Gastrocnemius medialis (tissue), 4 donors: ENCODE measurements around the gene ZXDC. TPM values are rescaled to one million over a fixed set of nuclear protein-coding genes. Genes with fewer than 3 reads are reported as not detected.

Experiments
- ATAC-seq, 2 donors: fragments of 150-250 bp; one replicate each; pipeline ENCODE4 v1.9.1; 2016
- DNase-seq, 2 donors: peaks; one replicate each; pipeline ENCODE4 v3.0.0-alpha.2; 2019
- H3K27ac ChIP-seq, 4 donors: fragments of 200-600 bp; sonication (generic); 1 replicate in 1 of 4; 2 replicates in 3 of 4; pipeline ENCODE4 v1.5.1; 2016 to 2018; ENCODE audit warnings: mild to moderate bottlenecking in 2 of 4, moderate library complexity in 1 of 4
- H3K27me3 ChIP-seq, 3 donors: fragments of 200-600 bp; sonication (generic) in 2 of 3; 1 replicate in 1 of 3; 2 replicates in 2 of 3; pipeline versions ENCODE4 v1.5.1 to v1.6.0; 2016 to 2019; ENCODE audit warnings: mild to moderate bottlenecking in 1 of 3, moderate library complexity in 1 of 3
- H3K36me3 ChIP-seq, 2 donors: fragments of 200-600 bp; sonication (generic) in 1 of 2; one replicate each; pipeline ENCODE4 v1.5.1; 2017 to 2018
- H3K4me1 ChIP-seq, 2 donors: fragments of 200-600 bp; sonication (generic) in 1 of 2; one replicate each; pipeline ENCODE4 v1.5.1; 2016 to 2017; ENCODE audit warnings: mild to moderate bottlenecking in 2 of 2
- H3K4me3 ChIP-seq, 4 donors: fragments of 200-600 bp; sonication (generic) in 3 of 4; 1 replicate in 1 of 4; 2 replicates in 3 of 4; pipeline ENCODE4 v1.5.1; 2016 to 2019; ENCODE audit warnings: mild to moderate bottlenecking in 2 of 4
- H3K9me3 ChIP-seq, 3 donors: fragments of 200-600 bp; sonication (generic) in 2 of 3; 1 replicate in 1 of 3; 2 replicates in 2 of 3; pipeline ENCODE4 v1.5.1; 2016 to 2019
- CTCF ChIP-seq, 5 experiments: fragments of 450-650 bp in 3 of 5; fragments of 200-600 bp in 2 of 5; sonication (generic) in 2 of 5; IDR thresholded peaks in 4 of 5; conservative IDR thresholded peaks in 1 of 5; 1 replicate in 4 of 5; 2 replicates in 1 of 5; pipeline ENCODE4 v1.5.1; 2016 to 2019; ENCODE audit warnings: antibody characterized with exemption in 5 of 5, mild to moderate bottlenecking in 3 of 5, moderate library complexity in 3 of 5
- POLR2A ChIP-seq, 2 donors: fragments of 450-650 bp; IDR thresholded peaks; one replicate each; pipeline ENCODE4 v1.6.1; 2017; ENCODE audit warnings: antibody characterized with exemption in 2 of 2, mild to moderate bottlenecking in 2 of 2, moderate library complexity in 2 of 2
- in situ Hi-C, 4 donors: fragments of 200-750 bp; cut with MboI; loops; one replicate each; pipeline versions ENCODE4 v1.15.0 to v1.8.0; 2017; ENCODE audit warnings: low sequenced_read_pairs in 4 of 4
- intact Hi-C: fragments of 100-400 bp; cut with DNase I; formaldehyde crosslinking; loops from one replicate; pipeline ENCODE4 v1.15.1; 2023; ENCODE audit warnings: low total_unique reads
- total RNA-seq, 4 donors: library from RNA; depleted of rRNA; stranded (reverse); fragments of >200 nt; gene quantifications; one replicate each; pipeline versions ENCODE4 v1.1.0 to v1.2.3, GENCODE V29; 2016

Gene ZXDC
- total RNA-seq, 4 donors from 2014 or later = 40.9 to 54.2 (median 45.4) TPM

- H3K27me3 ChIP-seq = peaks cover 20 to 32% (median 32%) of the 10 kb centered on the region in 3 donors
- DNase-seq (no peak), ATAC-seq (no peak)
- H3K27ac ChIP-seq = no peak overlapping the region
- TF ChIP-seq POLR2A (IDR thresholded peaks at IDR 0.05) (no peak), CTCF (IDR thresholded peaks at IDR 0.05 in 4 of 5, conservative IDR thresholded peaks at IDR 0.05 in 1 of 5) (no peak)
- no peak overlapping the region for H3K4me3 ChIP-seq
- no peaks in the 10 kb centered on the region for H3K36me3 ChIP-seq
- no peaks in the 10 kb centered on the region for H3K9me3 ChIP-seq
- H3K4me1 ChIP-seq = peaks cover 6 to 8% of the 10 kb centered on the region in 2 donors
- intact Hi-C loops (no loop called here), in situ Hi-C loops (no loop called here)
These were observed 61.3 kb downstream of the ZXDC start for GRCh38 chr3:126414406-126414805.

GRCh38 chr3:126413693-126414080 is 62.0 kb downstream of the ZXDC start:
- Histone ChIP-seq H3K36me3 (no peaks in the 10 kb centered on the region), H3K4me3 (no peak overlapping the region), H3K9me3 (no peaks in the 10 kb centered on the region), H3K27ac (no peak overlapping the region), H3K27me3 (peaks cover 20 to 37% (median 35%) of the 10 kb centered on the region in 3 donors), H3K4me1 (peaks cover 6 to 8% of the 10 kb centered on the region in 2 donors)
- no peak for ATAC-seq
- DNase-seq = no peak
- intact Hi-C loops (no loop called here), in situ Hi-C loops (no loop called here)
- no peak for TF ChIP-seq CTCF (IDR thresholded peaks at IDR 0.05 in 4 of 5, conservative IDR thresholded peaks at IDR 0.05 in 1 of 5)
- TF ChIP-seq POLR2A (IDR thresholded peaks at IDR 0.05) = no peak

GRCh38 chr3:126412841-126413692 is 62.6 kb downstream of the ZXDC start:
- Histone ChIP-seq H3K27ac (no peak overlapping the region), H3K9me3 (no peaks in the 10 kb centered on the region), H3K4me3 (no peak overlapping the region), H3K36me3 (no peaks in the 10 kb centered on the region), H3K27me3 (peaks cover 20 to 37% (median 35%) of the 10 kb centered on the region in 3 donors), H3K4me1 (peaks cover 6 to 8% of the 10 kb centered on the region in 2 donors)
- no peak for DNase-seq
- intact Hi-C loops = no loop called here
- ATAC-seq = no peak
- no peak for TF ChIP-seq POLR2A (IDR thresholded peaks at IDR 0.05)
- in situ Hi-C loops = no loop called here

- Histone ChIP-seq H3K4me3 (no peak overlapping the region), H3K9me3 (no peaks in the 10 kb centered on the region), H3K27me3 (peaks cover 6 to 31% (median 24%) of the 10 kb centered on the region in 3 donors), H3K36me3 (no peaks in the 10 kb centered on the region), H3K27ac (no peak overlapping the region), H3K4me1 (no peaks in the 10 kb centered on the region)
- no peak for ATAC-seq
- no peak for DNase-seq
- intact Hi-C loops = no loop called here
- TF ChIP-seq POLR2A (IDR thresholded peaks at IDR 0.05) (no peak), CTCF (IDR thresholded peaks at IDR 0.05 in 4 of 5, conservative IDR thresholded peaks at IDR 0.05 in 1 of 5) (no peak)
- in situ Hi-C loops = no loop called here
These were observed 67.6 kb downstream of the ZXDC start for GRCh38 chr3:126408099-126408498.

- Histone ChIP-seq H3K9me3 (no peaks in the 10 kb centered on the region), H3K36me3 (no peaks in the 10 kb centered on the region), H3K27me3 (peaks cover 6 to 31% (median 24%) of the 10 kb centered on the region in 3 donors), H3K4me3 (no peak overlapping the region), H3K27ac (no peak overlapping the region), H3K4me1 (no peaks in the 10 kb centered on the region)
- intact Hi-C loops = no loop called here
- TF ChIP-seq CTCF (IDR thresholded peaks at IDR 0.05 in 4 of 5, conservative IDR thresholded peaks at IDR 0.05 in 1 of 5) (no peak), POLR2A (IDR thresholded peaks at IDR 0.05) (no peak)
- DNase-seq = no peak
- in situ Hi-C loops = no loop called here
- no peak for ATAC-seq
These were observed 68.2 kb downstream of the ZXDC start for GRCh38 chr3:126407412-126408044.
